Measurements from ENCODE around the gene KCTD16.

- TF ChIP-seq CTCF (IDR thresholded peaks at IDR 0.05) = no peak
- TF ChIP-seq POLR2AphosphoS5 (IDR thresholded peaks at IDR 0.05; ENCODE audit: low read depth, low read length) = no peak
- TF ChIP-seq, protein P1, sequence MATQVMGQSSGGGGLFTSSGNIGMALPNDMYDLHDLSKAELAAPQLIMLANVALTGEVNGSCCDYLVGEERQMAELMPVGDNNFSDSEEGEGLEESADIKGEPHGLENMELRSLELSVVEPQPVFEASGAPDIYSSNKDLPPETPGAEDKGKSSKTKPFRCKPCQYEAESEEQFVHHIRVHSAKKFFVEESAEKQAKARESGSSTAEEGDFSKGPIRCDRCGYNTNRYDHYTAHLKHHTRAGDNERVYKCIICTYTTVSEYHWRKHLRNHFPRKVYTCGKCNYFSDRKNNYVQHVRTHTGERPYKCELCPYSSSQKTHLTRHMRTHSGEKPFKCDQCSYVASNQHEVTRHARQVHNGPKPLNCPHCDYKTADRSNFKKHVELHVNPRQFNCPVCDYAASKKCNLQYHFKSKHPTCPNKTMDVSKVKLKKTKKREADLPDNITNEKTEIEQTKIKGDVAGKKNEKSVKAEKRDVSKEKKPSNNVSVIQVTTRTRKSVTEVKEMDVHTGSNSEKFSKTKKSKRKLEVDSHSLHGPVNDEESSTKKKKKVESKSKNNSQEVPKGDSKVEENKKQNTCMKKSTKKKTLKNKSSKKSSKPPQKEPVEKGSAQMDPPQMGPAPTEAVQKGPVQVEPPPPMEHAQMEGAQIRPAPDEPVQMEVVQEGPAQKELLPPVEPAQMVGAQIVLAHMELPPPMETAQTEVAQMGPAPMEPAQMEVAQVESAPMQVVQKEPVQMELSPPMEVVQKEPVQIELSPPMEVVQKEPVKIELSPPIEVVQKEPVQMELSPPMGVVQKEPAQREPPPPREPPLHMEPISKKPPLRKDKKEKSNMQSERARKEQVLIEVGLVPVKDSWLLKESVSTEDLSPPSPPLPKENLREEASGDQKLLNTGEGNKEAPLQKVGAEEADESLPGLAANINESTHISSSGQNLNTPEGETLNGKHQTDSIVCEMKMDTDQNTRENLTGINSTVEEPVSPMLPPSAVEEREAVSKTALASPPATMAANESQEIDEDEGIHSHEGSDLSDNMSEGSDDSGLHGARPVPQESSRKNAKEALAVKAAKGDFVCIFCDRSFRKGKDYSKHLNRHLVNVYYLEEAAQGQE (IDR thresholded peaks at IDR 0.05; ENCODE audit: insufficient read depth in 1 of 2, low read depth in 2 of 2, low read length in 1 of 2) = no peak
- TF ChIP-seq TCF7L2 (IDR thresholded peaks at IDR 0.05; ENCODE audit: low read depth, low read length) = no peak
These were observed 147.3 kb downstream of the KCTD16 start for GRCh38 chr5:144318011-144318410.

Measured in Panc1 (cell line).